Superior temporal gyrus (tissue), 1 donor: ENCODE results near the gene CGA.
"Not testable (repeated sequence)": the region's sequence is repeated elsewhere in the genome, so short reads cannot be mapped to it uniquely, and the experiment has no call there.

ENCODE experiments used
- DNase-seq: peaks from one replicate; pipeline ENCODE4 v3.0.0-alpha.2; 2016; ENCODE audit errors: extremely low spot score

Gene CGA

DNA sequence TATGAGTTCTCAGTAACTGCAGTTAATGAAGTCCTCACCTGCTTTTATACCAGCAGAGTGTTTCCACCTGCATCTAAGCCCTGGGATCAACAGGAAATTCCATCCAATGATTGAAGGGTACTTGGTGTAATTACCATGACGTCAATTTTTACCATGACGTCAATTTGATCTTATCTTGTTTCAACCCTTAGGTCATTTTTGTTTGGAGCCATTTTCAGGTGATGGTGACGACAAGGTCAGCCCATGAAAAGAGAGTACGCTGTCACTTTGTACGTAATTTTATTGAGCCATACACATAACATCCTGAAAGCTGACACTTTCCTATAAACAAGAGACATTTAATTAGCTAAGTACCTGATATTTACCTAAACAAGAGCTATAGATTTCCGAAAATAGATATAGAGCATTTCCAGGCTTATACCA lies at the start of gene CGA:
CGA (minus strand) TSS at position 20 of the 423 bp plus-strand sequence. CDS start 6,906 bp downstream, outside the sequence.
- DNase-seq: no peak

DNA sequence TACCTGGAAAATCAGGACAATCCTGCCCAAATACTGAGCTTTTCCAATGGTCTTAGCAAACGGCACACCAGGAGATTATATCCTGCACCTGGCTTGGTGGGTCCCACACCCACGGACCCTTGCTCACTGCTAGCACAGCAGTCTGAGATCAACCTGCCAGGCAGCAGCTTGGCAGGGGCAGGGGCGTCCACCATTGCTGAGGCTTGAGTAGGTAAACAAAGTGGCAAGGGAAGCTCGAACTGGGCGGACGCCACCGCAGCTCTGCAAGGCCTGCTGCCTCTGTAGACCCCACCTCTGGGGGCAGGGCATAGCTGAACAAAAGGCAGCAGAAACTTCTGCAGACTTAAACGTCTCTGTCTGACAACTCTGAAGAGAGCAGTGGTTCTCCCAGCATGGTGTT lies 45.0 kb upstream of the CGA start:
- not testable (repeated sequence) for DNase-seq

DNA sequence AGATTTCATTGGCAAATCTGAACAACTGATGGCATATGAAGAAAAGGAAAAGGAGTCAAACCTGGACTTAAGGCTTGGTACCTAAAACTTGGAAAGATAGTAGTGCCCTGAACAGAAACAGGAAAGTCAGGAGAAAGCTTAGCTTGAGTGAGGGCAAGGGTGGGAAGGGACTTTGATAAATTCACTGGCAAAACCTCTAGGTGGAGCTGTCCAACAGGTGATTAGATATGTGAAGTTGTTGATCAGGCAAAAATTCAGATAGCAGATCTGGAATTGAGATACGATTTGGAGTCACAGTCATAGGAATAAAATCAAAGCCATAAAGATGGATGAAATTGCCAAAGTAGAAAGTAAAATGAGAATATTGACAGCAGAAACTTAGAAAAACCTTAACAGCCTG lies 44.3 kb upstream of the CGA start:
- DNase-seq: peak; percentile 60

DNA sequence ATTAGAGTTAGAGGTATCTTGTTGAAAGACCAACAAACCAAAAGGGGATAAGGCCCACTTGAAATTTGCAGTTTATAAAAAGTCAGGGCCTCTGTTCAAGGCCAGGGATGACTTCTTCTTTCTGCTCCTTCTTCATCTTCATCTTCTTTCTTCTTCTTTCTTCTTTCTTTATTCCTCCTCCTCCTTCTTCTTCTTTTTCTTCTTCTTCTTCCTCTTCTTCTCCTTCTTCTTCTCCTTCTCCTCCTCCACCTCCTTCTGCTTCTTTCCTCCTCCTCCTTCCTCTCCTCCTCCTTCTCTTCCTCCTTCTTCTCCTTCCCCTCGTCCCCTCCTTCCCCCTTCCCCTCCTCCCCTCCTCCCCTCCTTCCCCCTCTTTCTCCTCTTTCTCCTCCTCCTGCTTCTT lies 42.1 kb upstream of the CGA start:
- DNase-seq: no peak

DNA sequence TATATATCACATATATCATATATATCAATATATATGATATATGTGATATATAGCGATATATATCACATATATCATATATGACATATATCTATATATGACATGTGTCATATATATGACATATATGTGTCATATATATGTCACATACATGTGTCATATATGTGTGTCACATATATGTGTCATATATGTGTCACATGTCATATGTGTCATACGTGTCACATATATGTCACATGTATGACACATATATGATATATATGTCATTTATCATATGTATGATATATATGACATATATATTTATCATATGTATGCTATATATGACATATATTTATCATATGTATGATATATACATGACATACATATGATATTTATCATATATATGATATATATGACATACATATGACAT lies 32.8 kb upstream of the CGA start:
- DNase-seq: no peak

DNA sequence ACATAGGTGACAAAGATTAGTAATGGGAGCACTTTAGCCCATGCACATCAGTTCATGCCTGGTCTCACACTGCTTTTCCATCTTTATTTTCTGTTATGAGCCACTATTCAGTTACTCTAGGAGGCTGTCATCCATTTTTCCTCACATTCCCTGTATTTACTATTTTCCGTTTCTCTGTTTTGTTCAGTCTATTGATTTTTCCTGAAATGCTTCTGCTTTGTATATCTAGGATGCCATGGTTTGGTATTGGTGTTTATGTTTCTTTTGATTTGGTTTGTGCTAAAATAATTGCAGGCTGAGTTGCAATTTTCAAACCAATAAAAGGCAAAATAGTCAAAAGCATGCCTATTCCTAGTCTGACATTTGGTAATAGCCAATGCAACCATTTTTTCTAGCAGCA lies 31.6 kb upstream of the CGA start:
- DNase-seq: no peak

DNA sequence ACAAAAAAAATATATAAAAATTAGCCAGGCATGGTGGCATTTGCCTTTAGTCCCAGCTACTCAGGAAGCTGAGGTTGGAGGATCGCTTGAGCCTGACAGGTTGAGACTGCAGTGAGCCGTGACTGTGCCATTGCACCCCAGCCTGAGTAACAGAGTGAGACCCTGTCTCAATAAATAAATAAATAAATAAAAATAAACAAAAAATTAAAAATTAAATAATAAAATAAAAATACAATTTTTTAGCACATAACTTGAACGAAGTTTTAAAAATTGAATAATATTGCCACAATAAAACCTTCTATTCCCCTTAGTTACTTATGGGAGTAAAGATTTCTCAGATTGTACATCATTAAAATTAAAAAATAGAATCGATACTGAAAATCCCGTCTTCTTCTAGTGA lies 29.2 kb upstream of the CGA start:
- DNase-seq: no peak

DNA sequence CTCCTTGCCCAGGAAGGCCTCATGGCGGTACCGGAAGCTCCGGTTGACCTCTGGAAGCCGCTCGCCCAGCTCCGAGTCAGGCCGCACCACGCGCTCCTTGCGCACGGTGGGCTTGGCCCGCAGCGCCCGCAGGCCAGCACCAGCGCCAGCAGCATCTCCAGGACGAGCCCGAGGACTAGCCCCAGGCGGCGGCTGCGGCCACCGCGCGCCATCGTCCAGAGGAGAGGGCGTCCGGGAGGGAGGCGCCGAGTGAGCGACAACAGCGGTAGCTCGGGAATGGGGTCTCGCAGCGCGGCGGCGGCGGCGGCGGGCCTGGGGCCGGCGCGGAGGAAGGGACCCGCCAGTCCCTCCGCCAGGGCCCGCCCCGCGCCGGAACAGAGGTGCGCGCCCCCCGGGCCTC lies 27.6 kb upstream of the CGA start:
- no peak for DNase-seq

DNA sequence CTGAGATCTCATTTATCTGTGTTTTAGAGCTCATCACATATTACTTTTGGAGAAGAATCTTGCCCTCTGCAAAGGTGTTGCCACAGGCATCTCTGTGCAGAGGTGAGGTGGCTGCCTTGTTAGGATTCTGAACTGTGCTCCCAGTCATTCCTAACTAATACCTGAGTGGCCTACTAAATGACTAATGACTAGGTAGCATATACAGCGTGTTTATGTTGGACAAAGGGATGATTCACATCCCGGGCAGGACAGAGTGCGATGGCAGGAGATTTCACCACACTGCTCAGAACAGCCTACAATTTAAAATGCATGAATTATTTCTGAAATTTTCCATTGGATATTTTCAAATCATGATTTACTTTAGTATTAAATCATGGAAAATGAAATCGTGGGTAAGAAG lies 23.1 kb upstream of the CGA start:
- DNase-seq: no peak

DNA sequence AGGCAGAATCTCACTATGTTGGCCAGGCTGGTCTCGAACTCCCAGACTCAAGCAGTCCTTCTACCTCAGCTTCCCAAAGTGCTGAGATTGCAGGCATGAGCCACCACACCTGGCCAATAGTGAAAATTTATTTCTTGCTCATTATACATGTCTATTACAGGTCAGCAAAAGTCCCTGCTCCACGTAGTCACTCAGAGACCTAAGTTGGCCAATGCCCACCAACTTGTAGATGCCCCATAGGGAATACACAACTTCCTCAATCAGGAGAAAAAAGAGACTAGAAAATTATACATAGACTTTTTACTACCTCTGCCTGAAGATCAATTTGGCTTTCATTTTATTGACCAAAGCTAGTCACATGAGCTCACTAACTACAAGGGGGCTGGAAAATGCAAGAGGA lies 22.0 kb upstream of the CGA start:
- no peak for DNase-seq

DNA sequence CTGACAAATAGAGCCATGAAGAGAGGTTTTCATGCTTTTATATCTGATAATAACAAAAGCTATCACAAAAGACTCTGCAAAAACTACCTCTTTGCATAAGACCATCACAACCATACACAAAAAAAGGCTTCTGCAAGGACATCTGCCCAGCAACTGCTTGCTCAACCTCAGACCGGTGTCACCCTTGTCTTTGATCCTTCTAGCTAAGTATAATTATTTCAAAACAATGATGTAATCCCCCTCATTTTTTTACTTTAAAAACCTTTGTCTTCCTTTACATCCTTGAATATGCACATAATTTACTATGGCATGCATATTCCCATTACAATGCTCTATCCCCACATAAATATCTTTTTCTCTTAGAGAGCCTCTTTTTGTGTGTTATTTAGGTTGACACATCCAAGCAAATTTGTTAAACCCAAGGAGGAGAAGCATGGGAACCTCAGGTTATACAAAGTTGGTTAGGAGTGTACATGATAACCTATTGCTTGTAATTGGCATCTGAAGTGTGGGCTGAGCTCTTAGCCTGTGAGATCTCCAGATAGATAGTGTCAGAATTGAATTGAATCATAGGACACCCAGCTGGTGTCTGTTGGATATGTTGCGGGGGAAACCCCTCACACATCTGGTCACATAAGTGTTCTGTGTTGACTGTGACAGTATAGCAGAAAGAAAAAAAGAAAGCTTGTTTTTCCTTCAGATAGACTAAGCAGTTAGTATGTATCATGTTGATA lies 20.7 kb upstream of the CGA start:
- DNase-seq: no peak

DNA sequence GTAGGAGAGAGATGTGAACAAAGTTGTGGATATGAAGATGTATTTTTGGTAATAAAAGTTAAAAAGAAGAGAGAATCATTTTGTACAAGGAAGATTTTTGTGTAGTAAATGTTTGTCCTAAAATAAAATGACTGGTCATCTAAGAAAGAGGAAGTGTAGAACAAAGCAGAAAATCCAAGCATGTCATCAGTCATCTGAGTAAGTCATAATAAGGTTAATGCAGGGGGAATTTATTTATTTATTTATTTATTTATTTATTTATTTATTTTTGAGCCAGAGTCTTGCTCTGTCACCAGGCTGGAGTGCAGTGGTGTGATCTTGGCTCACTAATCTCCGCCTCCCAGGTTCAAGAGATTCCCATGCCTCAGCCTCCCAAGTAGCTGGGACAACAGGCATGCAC lies 15.7 kb upstream of the CGA start:
- no peak for DNase-seq

DNA sequence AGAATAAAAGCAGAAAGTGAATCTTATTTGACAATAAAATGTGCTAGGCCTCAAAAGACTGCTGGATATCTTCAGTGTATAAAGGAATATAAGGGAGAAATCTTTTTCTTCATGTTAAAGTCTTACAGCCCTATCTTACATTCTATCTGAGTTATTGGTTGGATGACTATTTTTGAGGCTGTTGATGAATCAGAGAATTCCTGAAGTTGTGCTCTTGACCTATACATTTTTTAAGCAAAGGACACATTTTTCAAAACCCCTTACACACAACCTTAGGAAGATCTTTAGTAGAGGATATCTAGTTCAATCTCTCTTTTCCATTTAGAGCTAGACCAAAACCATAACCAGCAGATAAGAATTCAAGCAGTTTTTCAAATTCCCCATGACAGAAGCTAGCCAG lies 10.9 kb upstream of the CGA start:
- no peak for DNase-seq

DNA sequence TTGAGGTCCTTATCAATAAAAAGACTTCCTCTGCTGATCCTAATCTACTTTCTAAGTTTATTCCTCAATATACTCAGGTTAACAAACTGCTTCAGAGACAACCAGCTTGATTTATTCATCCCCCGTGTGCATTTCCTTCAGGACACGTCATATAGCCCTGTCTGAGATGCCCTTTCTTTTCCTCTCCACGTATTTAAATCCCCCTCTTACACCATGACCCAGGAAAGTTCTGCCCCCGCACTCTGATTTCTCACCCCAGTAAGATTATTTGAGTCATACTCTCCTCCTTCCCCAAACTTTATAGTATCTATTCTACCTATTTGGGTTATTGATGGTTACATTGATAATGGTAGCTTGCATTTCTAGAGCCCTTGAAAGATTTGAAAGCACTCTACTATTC lies 9.8 kb upstream of the CGA start:
- DNase-seq: no peak

DNA sequence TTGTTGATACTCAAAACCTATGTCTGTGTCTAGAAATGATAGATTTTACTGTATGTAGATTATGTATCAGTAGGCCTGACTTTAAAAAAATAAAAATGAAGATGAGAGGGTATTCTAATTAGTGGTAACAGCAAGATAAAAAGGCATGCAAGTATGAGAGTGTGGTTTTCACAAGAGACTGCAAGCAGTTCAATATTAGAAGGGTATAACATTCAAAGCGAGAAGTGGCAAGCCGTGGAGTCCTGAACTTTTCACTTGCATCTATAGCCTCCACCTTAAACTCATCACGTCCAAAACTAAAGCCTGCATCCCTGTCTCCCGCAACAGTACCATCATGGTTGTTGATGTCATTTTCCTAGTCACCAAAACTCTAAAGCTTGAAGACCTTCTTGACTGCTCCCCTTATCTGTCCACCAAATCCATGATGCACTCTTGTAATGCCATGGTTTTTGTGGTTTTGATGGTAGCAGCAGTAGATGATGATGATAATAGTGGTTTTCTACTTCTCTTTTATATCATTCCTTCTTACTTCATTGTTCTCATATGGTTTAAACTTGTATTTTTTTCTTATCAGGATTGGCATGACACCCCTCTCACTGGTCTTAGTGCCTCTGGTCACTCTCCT lies 9.2 kb upstream of the CGA start:
- DNase-seq: no peak

DNA sequence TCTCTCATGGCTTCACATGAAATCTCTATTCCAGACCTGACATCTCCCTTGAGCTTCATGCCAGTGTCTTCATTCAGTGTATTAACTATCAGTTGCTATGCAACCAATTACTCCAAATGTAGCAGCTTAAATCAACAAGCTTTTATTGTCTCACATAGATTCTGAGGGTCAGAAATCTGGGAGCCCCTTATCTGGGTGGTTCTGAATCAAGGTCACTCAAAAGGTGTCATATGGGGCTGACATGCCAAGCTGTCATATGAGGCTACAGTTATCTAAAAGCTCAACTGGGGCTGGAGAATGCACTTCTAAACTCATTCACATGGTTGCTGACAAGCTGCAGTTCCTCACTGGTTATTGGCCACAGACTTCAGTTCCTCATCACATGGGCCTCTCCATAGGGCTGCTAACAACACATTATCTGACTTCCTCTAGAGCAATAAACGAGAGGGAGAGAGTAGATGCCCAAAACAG lies 7.3 kb upstream of the CGA start:
- no peak for DNase-seq

DNA sequence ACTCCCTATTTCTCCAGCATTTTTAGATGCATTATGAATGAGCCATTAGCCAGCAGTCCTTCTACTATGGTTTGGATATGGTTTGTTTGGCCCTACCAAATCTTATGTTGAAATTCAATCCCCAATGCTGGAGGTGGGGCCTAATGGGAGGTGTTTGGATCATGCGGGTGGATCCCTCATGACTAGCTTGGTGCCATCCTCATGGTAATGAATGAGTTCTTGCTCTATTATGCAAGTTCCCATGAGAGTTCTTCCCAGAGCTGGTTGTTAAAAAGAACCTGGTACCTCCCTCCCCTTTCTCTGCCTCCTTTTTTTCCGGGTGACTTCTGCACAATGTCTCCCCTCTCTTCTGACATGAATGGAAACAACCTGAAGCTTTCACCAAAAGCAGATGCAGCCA lies 6.2 kb upstream of the CGA start:
- no peak for DNase-seq

DNA sequence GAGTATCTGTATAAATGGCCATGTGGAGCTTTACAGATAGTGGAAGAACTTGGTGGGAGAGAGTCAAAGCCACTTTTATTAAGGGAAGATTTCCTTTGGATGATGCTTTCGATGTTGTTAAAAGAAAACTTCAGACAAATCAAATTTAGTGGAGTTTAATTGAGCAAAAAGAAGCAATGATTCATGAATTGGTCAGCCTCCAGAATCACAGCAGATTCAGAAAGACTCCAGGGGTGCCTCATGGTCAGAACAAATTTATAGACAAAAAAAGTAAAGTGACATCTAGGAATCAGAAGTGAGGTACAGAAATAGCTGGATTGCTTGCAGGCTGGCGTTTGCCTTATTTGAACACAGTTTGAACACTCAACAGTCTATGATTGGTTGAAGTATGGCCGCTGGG lies 5.3 kb upstream of the CGA start:
- no peak for DNase-seq

DNA sequence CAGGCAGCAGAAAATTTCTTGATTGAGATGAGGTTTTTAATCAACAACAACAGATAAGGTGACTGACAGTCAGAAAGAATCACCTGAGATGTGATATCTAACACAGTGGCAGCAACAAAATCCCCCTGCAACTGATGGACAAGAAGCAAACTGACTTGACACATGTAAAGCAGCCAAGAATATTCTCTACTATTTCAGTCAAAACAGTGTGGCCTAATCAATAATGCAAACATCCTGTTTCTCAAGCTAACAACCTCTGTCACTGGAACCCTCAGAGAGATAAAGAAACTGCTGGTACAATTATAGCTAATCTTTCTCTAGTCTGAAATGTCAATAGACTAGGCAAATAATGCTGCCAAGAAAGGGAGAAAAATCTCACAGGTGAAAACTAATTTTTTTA lies 4.6 kb upstream of the CGA start:
- no peak for DNase-seq

DNA sequence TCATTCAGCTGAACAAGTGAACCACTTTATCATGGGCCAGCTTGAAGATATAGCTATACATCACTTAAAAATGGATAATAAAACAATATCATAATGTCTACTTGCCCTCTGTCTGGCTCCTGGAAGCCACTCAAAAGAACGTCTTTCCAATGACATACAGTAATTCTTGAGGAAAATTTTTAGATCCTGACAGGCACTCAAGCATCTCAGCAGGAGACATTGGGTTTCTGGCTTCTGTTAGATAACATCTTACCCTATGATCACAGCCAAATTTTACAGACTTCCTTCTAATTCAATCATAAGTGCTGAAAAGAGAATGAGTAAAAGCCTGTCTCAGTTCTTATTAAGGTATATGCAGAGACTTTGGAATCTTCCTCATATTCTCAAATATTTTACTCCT lies 330 bp downstream of the CGA start:
- no peak for DNase-seq

DNA sequence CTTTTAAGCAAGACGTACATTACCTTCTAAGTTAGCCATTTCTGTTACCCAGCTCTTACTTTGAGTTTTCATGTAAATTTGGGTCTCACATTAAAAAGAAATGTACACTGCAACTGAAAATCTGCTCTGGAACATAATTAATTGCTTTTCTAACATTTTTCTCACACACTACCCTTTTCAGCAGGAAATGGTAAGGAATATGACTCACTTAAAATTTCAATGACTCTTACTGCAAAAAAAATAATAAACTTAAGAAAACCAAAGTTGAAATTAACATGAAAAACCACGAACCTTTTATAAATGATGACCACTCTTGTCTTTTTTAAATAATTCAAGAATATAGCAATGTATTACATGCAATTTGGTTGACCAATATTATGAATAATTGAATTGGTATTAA lies 1.3 kb downstream of the CGA start:
- DNase-seq: no peak

DNA sequence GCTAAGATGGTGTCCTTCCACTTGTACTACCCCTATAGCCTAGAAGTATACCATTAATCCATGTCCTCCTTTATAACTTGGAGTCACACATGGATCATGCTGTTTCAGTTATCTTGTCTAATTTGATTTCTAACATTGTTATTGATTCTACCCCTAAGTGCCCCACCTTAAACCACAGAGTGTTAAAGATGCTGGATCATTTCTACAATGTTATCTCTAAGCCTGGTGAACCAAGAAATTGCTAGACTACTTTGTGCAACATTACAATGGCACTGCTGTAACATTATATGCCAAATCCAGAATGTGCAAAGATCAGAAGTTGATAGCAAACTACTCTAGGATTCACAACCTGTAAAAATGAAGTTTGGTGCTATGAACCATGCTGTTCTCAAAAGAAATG lies 1.7 kb downstream of the CGA start:
- no peak for DNase-seq

DNA sequence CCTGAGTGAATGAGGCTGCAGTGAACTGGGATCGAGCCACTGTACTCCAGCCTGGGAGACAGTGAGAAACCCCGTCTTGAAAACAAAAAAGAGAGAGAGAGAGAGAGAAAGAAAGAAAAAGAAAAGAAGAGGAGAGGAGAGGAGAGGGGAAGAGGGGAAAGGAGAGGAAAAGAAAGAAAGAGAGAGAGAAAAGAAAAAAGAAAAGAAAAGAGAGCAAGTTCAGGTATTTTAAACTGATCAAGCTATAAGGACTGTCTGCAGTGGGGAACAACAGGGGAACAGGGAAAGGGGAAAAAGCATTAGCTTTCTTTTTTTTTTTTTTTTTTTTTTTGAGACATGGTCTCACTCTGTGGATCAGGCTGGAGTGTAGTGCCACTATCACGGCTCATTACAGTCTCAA lies 2.5 kb downstream of the CGA start:
- DNase-seq: no peak

DNA sequence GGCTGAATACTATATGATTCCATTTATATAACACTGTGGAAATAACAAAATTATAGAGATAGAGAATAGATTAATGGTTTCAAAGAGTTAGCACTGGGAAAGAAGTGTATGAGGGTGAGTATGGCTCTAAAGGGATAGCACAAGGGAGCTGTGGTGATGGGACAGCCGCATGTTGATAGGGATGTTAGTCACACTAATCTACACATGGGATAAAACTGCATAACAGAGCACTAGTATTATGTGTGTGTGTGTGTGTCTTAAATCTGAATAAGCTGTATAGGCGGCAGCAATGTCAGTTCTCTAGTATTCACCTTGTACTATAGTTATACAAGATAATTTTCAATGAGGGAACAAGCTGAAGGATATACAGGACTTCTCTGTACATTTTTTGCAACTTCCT lies 5.8 kb downstream of the CGA start:
- no peak for DNase-seq
